Hepatic stellate cell (primary cell): ENCODE data around the gene KIF3A.
A peak's percentile ranks its signal among the peaks of the same experiment; 100 is the strongest.

Experiments used
- DNase-seq: peaks from one replicate; pipeline ENCODE4 v3.0.0; 2011; ENCODE audit warnings: low spot score

The KIF3A gene

DNA sequence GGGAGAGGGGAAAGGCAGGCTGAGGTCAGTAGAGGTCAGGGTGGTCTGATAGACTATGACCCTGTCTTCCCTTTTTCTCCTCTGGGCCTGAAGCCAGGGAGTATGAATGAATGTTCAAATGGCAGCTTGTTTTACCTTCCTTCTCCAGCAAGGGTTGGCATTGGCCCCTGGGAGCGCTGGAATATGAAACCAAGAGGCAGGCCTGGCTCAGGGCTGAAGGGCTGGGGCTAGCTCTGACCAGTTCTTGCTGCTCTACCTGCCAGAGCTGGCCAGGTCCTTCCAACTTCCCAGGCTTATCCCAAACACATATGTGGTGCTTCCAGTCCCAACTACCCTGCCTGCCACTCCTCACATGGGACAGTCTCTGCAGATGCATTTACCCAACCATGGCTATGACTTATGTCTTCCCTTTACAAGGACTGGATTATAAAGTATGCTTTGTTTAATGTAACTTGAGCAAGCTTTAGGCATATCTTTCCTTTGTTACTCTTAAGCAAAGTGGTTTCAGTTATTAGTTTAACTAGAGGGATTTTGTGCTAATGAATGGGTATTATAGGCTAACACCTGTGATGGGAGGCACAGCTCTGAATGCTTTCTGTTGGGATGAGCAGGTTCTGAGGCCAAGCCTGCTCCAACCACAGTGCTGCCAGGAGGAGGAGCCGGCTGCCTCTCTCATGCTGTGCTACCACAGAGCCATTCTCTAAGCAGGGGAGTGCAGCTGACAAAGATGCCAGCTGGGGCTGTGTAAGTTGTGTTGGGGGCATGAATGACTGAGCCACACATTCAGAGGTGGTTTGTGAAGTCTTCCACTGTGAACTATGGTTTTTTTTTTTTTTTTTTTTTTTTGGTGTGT lies 16.0 kb upstream of the KIF3A start:
- DNase-seq: peak; percentile 43

DNA sequence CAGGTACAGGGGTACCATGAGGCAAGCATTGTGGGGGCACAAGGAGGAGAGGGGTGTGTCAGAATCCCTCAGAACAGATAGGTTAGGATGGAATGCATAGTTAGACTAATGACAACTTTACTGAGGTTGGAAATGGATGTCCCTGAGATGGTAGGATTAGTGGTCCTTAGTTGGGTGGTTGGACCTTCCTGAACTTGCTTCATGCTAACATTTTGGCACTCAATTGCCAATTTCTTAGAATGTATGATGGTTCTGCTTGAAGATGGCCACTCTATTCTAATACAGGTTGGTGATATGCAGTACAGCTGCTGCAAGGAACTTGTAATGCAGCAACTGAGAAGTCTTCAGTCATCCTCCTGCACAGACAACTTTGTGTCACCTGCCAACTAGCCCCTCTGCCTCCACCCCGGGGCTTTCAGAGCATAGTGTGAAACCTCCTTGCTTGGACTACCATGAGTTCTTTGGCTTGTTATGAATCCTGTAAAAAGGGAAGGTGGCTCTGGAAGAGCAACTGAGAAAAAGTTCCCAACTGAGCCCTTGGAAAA lies 15.3 kb upstream of the KIF3A start:
- DNase-seq: no peak

DNA sequence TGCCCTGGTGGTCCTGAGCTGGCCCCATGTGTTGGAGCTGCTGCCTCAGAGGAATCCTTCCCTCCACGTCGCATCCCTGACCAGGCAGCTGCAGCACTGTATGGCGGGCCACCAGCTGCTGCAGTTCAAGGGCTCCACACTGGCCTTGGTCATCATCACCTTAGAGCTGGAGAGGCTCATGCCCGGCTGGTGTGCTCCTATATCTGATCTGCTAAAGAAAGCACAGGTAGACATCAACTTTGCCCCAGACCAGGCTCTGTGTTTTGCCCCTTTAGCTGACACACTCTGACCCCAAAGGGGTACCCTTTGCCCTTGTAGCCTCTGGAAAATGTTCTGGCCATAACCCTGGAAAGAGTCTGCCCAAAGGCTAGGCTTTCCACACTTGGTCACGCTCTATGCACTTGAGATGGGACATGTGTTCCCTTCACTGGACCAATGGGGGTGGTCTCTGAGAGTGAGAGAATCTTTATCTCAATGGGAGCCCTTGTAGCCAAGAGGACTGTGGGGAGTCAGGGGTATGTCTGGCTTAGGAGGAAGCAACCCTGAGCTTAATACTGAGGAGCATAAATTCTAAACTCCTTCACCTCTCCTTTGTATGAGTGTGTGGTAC lies 14.7 kb upstream of the KIF3A start:
- DNase-seq: no peak

DNA sequence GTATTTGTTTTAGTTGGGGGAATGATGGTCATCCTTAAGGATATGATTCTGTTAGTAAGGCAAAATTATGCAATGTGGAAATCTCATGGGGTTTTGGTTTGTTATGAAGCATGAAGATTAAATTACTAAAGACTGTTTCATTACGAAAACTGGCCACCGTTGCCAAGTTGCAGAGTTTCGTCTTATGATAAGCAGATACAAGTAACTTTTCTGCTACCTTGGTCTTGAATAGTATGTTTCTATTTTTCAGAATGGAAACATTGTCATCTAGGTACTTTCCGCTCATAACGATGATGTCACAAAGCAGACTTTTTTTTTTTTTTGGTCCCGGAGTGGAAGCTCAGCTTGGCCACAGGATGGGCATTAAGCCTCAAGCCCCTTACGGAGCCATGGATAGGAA lies 14.1 kb upstream of the KIF3A start:
- peak; percentile 80 for DNase-seq

DNA sequence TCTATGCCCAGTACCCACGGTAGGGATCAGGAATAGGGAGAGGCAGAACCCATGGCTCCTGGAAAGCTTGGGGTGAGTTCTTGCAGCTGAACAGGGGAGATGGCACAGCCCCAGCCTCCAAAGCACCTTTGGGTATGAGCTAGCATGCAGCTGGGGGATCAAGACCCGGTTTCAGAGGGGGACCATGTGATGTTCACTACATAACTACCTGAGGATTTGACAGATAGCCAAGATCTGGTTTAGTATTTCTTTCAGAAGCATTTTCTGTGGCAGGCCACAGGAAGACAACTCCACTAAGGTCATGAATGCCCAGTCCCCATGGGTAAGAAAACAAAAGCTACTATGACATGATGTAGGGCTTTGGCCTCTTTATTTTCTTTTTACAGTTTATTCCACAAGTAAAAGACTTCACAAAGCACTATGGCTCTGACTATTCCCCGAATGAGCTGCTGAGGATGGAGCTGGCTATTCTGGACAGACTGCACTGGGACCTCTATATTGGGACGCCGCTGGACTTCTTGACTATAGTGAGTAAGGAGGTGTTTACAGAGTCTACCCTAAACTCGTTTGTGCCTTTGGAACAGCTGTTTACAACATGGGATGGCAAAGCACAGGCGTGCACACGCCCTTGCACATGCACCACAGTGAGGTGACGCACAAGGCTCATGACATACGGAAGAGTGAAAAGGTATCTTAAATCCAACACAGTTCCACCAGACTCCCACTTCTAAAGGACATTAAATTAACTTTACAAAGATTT lies 13.3 kb upstream of the KIF3A start:
- DNase-seq: no peak

DNA sequence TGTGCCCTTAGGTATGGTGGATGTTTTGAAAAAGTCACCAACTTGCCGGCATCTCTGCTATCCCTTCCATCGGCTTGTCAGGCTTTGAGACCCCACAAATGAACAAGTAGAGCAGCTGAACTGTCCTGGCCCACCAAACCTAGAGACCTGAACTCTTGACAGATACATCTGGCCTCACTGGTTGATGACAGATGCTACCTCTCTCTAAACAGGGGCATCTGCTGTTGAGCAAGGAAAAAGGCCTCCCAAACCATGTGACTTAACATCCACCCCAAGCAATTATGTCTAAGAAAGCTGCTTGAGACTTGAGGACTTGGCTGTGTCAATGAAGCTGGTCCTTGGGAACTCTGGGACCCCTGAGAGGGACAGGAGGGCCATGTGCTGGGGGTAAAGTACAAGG lies 12.2 kb upstream of the KIF3A start:
- DNase-seq: no peak

DNA sequence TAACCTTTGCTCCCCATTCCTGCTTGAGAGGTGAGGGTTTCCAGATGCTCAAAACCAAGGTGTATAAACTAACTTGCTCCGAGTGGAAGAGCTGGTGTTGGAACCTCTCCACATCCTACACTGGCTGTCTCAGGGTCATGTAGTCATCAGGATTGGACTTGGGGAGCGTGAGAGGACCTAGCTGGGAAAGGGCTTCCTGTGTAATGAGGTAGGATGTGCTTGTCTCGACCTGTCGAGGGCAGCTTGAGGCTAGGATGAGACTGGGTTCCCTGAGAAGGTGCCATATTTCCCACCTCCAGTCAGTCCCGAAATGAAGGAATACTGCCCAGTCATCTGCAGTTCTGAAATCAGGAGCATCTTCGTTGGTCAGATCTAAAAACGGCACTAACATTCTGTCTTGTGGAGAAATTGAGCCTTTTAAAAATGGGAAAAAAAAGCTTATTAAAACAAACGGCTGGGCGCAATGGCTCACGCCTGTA lies 11.2 kb upstream of the KIF3A start:
- no peak for DNase-seq

DNA sequence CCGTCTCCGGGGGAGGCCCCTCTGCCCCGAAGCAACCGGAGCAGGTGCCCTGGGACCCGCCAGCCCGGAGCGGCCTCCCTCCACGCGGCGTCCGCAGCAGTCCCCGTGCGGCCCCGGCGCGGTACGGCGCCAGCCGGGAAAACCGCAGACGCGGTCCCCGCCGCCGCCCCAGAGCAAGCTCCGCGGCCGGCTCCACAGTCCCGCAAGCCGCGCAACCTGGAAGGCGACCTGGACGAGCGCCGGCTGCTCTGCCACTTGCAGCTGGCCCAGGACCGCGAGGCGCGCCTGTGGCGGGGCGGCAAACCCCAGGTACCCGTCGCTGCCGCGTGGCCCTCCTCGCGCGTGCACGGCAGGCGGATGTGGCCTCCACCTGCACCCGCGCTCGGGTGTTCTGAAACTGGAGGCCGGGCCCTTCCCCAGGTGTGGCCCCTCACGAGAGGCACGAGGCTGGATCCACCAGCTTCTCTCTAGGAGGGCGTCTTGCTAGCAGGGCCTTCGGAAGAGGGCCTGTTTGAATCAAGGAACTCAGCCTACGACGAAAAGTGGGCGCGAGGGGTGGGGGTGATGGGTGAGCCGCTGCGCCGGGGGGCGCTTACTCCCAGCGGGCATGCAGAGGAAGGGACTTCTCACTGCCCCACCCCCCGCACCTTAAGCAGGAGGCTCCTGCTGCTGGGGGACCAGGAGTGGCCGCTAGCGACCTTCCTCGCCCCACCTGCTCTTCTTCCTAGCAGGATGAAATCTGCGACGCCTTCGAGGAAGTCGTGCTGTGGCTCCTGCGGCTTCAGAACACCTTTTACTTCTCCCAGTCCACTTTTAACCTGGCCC lies 10.5 kb upstream of the KIF3A start:
- no peak for DNase-seq

DNA sequence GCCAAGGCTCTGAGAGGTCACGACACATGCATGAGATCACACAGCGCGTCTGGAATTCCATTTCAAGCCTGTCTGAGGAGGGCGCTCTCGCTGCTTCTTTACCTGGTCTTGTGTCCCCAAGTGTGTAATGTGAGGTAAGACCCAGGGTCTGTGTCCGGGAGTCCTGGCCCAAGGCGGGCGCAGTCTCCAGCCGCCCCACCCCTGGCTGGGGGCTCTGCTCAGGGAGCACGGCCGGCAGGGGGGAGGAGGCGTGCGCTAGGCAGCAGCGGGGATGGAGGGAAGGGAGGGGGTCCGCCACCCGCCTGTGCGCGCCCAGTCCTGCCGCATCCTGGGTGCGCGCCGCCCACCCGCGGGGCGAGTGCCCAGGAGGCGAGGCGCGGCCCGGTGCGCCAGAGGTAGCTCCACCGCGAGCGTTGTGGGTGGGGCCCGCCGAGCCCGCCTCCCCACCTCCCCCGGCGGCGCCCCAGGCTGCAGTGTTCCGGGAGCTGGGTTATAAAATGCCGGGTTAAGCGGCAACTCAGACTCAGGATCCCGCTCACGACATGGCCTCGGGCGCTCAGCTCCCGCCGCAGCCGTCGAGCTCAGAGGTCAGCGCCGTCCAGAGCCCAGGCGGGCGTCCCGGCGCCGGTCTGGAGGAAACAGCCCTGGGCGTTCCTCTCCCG lies 9.7 kb upstream of the KIF3A start, which contains the start of gene CCNI2:
Gene CCNI2 (plus strand): TSS at position 473 of the 662 bp plus-strand sequence. CDS start 70 bp downstream, at position 543.
- DNase-seq: peak; percentile 44

DNA sequence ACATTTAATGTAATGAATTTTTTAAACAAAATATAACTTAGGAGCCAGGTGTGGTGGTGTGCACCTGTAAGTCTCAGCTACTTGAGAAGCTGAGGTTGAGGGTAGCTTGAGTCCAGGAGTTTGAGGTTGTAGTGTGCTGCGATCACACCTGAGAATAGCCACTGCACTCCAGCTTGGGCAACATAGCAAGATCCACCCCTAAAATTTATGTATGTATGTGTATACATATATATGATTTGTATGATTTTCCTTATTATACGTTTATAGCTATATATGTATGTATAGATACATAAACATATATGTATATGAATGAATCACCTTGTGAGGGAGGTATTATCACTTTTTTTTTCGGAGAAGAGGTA lies 9.2 kb upstream of the KIF3A start:
- no peak for DNase-seq

DNA sequence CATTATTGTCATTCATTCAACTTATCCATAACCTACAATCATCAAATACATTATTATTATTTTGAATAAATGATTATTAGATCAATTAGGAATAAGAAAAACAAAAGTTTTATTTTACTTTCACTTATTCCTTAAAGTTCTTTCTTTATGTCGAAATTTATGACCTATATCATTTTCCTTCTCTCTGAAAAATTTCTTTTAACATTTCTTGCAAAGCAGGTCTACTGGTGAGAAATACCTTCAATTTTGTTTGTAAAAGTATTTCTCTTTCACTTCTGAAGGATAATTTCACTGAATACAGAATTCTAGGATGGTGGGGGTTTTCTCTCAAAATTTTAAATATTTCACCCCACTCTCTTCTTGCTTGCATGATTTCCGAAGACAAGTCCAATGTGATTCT lies 7.3 kb upstream of the KIF3A start:
- DNase-seq: no peak

DNA sequence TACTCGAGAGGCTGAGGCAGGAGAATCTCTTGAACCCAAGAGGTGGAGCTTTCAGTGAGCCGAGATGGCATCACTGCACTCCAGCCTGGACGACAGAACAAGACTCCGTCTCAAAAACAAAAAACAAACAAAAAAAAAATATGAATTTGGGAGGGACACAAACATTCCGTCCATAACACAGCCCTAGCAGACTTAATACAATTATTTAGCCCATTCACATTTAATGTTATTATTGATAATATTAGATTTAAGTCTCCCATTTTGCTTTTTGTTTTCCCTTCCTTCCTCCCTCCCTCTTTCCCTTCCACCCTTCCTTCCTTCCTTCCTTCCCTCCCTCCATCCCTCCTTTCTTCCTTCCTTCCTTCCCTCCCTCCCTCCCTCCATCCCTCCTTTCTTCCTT lies 5.3 kb upstream of the KIF3A start:
- DNase-seq: no peak

DNA sequence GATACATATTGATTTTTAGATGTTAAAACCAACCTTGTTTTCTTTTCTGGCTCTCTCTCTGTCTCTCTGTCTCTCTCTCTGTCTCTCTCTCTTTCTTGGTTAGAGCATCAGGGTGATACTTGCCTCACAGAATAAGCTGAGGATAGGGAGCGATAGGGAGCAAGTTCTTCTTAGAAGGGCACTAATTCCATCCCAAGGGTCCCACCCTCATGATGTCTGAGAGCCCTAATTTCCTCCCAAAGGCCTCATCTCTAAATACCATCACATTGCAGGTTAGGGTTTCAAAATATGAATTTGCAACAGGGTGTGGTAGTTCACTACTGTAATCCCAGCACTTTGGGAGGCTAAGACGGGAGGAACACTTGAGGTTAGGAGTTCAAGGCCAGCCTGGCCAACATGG lies 4.8 kb upstream of the KIF3A start:
- no peak for DNase-seq

DNA sequence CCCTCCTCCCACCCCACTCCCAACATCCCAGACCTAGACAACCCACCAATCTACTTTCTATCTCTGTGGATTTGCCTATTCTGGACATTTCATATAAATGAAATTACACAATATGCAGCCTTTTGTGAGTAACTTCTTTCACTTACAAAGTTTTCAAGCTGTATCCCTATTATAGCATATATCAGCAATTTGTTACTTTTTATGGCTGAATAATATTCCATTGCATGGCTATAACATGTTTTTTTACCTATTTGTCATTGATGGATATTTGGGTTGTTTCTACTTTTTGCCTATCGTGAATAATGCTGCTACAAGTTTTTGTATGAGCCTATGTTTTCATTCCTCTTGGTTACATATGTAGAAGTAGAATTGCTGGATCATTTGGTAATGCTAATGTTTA lies 1.9 kb upstream of the KIF3A start:
- no peak for DNase-seq

DNA sequence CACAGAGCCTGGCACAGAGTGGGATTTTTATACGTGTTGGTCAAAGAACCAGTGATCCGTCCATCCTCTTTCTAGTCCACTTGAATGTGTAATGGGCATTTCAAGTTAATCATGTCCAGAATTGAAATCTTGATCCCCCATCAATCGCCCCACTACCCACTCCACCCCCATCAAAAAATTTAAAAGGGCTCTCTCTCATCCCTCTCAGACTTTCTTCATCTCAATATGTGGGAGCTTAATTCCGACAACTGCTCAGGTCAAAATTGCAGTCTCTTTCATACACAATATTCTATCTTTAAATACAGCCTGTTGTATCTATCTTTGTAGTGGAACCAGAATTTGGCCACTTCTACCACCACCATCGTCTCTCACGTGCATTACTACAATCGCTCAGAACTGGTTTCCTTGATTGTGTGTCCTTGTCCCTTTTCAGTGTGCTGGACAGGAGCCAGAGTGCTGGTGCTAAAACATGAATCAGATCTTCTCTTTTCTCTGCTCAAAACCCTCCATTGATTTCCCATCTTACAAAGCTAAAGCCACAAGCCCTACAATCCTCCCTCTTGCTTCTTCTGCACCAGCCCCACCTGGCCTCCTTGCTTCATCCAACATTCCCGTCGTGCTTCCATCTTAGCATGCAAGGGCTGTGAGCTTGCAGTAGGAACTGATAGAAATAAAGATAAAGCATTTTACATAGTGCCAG lies 786 bp upstream of the KIF3A start:
- no peak for DNase-seq

DNA sequence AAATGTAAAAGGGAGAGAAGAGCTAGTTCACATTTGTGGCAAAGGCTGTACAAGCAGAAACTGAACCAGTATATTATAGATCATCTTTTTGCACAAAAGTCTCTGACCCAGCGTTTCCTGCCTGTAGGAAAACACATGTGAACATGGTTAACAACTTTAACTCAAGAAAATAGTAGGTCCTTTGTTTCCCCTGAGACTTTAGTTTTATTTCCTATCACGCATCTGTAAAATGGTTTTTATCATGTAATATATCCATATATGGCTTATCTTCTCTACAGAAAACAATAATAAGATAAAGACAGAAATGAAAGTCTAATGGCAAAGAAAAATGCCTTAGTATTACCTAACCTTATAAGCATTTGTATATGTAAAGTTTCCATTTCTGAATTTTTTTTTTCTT lies 2.7 kb downstream of the KIF3A start:
- DNase-seq: no peak

DNA sequence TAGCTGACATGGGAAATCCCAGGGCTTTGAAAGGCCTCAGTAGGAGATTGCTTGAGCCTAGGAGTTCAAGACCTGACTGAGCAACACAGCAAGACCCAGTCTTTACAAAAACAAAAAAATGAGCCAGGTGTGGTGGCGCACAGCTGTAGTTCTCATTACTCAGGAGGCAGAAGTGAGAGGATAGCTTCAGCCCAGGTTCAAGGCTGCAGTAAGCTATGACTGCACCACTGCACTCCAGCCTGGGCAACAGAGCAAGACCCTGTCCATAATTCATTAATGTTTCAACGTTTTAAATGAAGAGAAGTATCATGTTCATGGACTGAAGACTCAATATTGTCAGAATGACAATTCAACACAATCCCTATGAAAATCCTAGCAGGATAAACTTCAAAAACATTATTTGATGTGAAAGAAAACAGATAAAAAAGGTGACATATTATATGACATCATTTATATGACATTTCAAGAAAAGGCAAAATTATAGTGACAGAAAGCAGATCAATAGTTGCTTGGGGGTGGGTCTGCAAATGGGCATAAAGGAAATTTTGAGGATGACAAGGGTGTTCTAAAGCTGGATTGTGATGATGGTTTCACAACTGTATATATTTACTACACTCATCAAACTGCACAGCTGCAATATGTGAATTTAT lies 3.7 kb downstream of the KIF3A start:
- DNase-seq: no peak

DNA sequence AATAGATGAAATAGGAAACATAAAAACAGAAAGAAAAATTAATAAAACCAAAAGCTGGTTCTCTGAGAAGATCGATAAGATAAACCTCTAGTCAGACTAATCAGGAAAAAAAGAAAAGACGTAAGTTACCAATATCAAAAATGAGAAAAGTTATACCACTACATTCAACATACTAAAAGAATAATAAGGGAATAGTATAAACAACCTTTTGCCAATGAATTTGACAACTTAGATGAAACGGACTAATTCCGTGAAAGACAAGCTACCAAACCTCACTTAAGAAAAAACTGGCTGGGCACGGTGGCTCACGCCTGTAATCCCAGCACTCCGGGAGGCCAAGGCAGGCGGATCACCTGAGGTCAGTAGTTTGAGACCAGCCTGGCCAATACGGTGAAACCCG lies 7.5 kb downstream of the KIF3A start:
- no peak for DNase-seq

DNA sequence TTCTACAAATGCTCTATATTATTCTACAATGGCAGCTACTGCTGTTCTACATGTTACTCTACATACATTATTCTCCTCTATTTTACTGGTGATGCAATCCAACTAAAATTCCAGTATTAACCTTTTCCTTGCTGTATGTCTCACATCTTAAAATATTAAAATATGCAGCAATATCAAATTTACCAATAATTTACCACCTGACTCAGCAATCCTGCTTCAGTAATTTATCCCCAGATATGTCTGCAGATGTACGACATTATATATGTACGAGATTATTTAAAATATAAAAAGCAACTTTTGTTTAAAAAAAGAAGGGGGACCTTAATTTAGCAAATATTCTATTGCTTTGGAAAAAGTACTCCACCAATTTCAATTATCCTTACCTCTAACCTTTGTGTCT lies 11.6 kb downstream of the KIF3A start:
- DNase-seq: no peak
